HG02885 (cell line): ENCODE measurements around the gene CAMSAP2.

Experiments
- ATAC-seq: cut with Tn5 transposase; IDR thresholded peaks from one replicate; pipeline ENCODE4 v1.9.1; 2021; ENCODE audit warnings: mild to moderate bottlenecking; ENCODE audit not compliant: unreplicated experiment, poor library complexity

CAMSAP2 gene

GRCh38 chr1:200873671-200874397 is 135.1 kb downstream of the CAMSAP2 start:
- ATAC-seq, result no peak

DNA sequence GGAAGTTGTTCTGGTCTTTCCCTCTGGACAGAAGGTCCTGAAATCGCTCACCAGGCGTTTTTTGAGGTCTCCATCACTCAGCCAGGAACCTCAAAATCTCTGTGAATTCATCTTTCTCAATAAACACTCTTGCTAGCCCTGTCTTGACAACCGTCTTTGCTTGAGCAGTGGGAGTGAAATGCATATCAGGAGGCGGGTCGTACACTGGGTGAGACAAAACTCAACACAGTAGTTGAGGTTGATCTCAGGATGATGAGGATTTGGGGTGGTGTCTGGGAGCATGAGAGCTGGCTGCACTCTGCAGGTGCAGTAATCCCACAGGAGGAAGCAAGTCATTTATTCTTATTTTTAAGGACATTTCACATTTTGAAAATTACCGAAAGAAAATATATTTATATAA is 136.0 kb downstream of the CAMSAP2 start:
- ATAC-seq, result no peak

DNA sequence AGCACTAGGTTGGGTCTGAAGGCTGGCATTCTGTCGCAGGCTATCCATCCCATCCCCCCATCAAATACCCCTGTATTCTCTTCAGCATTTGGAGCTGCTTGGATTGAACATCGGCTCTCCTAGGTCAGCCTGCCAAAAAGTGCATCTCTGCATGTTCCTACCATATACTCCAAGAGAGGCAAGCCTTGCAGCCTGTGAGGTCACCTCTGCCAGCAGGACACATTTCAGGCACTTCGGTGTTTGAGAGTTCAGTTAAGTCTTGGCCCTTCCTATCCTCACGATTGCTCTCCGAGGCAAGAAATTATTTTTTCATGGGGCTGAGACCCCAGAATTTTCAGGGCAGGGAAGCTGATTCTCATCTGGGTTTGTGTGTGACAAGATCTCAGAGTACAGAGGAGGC is 136.7 kb downstream of the CAMSAP2 start:
- no peak for ATAC-seq

- no peak for ATAC-seq
These were observed 138.3 kb downstream of the CAMSAP2 start for GRCh38 chr1:200877010-200877409.

DNA sequence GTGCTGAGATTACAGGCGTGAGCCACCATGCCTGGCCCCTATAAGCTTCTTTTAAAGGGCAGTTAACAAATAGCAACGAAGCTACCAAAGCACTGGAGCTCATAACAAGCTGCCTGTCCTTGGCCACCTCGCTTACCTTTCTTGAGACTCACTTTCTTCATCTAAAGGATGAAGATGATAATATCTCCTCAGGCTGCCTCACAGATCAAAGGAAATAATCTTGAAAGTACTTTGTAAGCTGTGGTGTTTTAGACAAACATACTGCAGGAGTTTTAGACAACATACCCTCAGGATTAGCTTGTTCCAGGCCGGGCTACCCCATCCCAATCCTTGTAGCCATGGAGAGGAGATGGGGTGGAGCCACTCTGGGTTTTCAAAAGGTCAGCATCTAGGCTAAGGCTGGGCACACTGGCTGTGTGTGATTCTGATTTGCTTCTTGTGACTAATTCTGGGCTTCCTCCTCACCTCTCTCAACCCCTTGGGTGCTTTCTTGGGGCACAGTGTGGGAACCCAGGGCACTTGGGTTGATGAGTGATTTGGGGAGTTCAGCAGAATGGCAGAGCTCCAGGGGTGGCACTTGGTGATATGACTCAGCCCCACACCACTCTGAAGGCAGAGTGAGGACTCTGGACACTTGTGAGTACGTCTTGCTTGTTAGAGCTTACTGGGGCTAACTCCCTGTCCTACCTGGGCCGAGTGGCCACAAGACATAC is 139.3 kb downstream of the CAMSAP2 start:
- ATAC-seq, result peak; percentile 53

- ATAC-seq, result no peak
These were observed 141.5 kb downstream of the CAMSAP2 start for GRCh38 chr1:200880212-200880611.

DNA sequence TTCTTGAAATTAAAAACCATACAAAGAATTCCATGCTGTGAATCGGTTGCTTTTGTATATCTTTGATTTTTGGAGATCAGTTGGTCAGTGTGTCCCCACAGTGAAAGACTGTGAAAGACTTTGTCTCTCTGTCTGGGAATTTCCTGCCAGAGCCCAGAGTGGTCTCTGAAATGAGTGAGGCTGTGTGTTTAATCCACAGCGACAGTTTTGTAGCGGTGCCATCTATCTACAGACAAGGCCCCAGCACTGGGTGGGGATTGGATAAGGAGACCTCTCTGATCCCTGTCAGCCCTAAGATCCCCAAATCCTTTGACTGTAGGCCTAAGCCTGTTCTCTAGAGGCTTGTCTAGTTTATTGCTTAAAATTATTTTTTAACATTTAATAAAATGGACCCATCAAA is 144.4 kb downstream of the CAMSAP2 start:
- ATAC-seq, result no peak

DNA sequence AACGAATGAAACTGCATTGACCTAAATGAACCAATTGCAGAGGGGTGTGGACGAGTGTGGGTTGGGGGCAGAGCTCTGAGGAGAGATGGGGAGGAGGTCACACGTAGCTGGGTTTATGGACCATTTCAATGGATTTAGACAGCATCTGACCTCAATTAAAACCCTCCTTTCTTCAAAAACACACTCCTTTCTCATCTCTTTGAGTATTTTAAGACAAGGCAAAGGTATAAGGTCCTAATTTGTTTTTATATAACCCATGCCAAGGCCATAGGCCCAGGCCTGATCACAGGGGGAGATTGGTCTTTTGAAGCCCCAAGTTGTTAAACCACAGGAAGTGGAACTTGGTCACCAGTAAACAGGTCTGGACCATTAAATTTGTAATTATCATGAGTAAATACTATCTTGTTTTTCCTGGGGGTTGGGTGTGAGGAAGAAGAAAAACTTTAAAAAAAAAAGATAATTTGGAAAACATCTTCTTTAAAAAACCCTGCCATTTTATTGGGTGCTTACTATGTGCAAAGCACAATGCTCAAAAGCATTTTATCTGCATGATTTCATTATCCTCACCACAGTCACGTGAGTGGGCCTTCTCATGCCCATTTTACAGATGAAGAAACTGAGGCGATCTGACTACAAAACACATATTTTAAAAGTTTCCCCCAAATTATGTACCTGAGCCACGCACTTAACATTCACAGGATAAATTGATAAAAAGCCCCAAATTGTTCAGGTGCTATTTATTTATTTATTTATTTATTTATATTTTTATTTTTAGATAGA is 147.1 kb downstream of the CAMSAP2 start:
- ATAC-seq, result no peak

- ATAC-seq, result no peak
These were observed 147.9 kb downstream of the CAMSAP2 start for GRCh38 chr1:200886594-200886993.

DNA sequence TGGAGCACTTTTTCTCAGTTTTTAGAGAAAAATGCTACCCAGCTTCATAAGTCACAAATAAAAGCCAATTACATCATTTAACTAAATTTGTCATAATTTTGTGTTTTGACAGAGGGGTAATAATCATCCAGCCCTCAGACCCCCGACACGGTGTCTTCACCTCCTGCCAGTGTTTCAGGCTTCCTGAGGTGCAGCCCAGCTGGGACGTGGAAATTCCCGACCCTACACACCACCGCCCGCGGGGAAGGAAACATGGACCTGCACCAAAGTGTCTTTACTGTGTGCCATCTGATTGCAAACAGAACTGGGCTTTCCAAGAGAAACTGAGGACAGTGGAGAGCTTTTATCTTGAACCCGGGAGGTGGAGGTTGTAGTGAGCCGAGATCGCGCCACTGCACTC is 148.3 kb downstream of the CAMSAP2 start:
- ATAC-seq, result no peak

DNA sequence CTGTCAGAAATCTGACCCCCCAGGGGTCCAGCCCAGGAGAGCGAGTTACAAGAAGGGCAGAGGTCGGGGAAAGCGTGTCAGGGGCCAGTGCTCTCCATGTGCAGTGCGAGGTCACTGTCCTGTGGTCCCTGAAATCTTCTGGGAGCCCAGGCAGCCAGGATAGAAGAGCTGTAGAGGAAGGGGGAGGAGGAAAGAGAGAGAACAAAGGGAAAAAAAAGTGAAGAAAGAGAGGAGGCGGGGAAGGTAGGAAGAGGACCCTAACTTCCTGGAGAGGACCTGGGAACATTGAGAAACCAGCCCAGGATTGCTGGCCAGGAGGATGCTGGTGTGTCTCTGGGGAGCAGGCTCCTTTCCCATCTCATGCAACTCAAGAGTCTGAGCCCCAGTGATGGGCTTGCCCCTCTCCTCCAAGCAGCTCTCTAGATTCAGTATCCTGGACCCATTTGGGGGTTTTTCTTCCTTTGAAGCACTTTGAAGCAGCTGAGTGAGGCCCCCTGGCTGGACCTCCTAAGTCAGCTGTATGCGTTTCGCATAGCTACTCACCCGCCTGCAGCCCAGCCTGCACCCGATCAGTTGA is 149.2 kb downstream of the CAMSAP2 start:
- no peak for ATAC-seq

GRCh38 chr1:200888349-200888838 is 149.7 kb downstream of the CAMSAP2 start:
- ATAC-seq, result peak; percentile 94

- ATAC-seq, result no peak
These were observed 150.9 kb downstream of the CAMSAP2 start for GRCh38 chr1:200889571-200889970.

- no peak for ATAC-seq
These were observed 151.3 kb downstream of the CAMSAP2 start for GRCh38 chr1:200890027-200890426.

DNA sequence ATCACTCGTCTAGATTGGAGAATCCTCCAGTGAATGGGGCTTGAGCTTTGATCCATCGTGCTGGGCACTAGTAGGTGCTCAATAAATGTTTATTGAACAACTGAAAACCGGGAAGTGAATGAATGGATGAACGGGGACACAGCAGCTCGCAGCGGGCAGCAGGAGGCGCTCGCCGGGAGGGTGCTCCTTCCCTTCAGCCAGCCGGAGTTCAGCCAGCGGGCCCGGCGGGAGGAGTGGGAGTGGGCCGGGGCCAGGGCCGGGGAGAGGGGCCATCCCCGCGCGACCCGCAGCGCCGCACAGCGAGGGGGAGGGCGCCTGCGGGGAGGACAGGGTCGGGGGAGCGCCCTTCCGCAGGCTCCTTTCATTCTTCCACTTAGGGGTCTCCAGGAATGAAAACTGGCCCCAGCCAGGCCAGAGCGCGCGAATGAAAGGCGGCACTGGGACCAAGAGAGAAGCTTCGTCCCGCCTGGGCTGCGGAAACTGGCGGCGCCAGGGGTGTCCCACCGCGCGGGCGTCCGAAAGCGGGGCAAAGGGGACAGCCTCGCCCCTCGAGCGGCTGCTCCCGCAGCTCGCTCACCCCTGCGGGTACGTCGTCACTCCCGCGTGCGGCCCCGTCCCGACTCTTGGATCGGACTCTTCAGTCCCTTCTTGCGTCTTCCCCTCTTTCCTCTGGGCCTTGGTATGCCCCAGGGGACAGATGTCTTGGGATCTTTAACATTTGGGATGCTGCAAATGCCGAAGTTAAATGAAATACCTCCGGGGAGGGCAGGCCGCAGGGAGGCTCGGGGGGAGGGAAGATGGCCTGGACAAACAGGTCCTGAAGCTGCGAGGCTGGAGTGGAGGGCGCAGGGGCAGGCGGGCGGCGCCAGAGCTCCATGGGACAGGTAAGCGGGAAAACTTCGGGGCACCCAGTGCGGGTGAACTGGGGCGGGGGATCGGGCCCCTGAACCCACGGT is 152.4 kb downstream of the CAMSAP2 start:
- ATAC-seq, result peak; percentile 33

- no peak for ATAC-seq
These were observed 153.1 kb downstream of the CAMSAP2 start for GRCh38 chr1:200891774-200892157.

GRCh38 chr1:200892546-200892945 is 153.9 kb downstream of the CAMSAP2 start:
- ATAC-seq, result no peak

GRCh38 chr1:200892958-200893357 is 154.3 kb downstream of the CAMSAP2 start:
- no peak for ATAC-seq

DNA sequence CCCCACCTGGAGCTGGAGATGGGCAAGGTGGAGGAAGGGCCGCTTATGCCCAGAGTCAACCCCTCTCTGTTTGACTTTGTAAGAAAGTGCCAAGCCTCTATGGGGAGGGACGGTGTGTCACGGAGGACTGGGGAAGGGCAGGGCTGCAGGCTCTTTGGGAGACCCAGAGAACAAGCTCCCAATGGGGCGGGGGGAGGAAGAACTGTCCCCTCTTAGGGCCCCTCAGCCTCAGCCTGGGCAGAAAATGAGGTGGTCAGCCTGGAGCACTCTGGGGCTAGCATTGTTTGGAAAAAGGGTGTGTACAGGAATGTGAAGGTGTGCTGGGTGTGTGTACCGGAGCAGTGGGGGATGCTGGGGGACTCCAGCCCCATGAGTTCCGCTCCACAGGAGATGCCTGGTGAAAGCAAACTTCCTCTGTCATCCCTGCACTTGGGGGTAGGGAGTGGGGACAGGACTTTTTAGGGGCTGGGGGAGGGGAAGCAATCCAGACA is 154.8 kb downstream of the CAMSAP2 start:
- ATAC-seq, result no peak
